Chondrocyte (in vitro differentiated cells): ENCODE results near the gene LARGE2. TPM values are rescaled to one million over a fixed set of nuclear protein-coding genes. Genes with fewer than 3 reads are reported as not detected.

Experiments
- DNase-seq: peaks from one replicate; pipeline ENCODE4 v3.0.0; 2021; ENCODE audit warnings: mixed read lengths, low spot score
- H3K27ac Mint-ChIP-seq: one replicate; pipeline ENCODE4 v1.8.0; 2021; ENCODE audit warnings: mild to moderate bottlenecking, moderate library complexity, mixed read lengths; ENCODE audit not compliant: unreplicated experiment
- H3K27me3 Mint-ChIP-seq: 2 replicates; pipeline ENCODE4 v1.8.0; 2021; ENCODE audit warnings: low read depth, mixed read lengths
- H3K36me3 Mint-ChIP-seq: 2 replicates; pipeline ENCODE4 v1.8.0; 2021; ENCODE audit warnings: low read depth, mixed read lengths
- H3K4me1 Mint-ChIP-seq: 2 replicates; pipeline ENCODE4 v1.8.0; 2021; ENCODE audit warnings: low read depth, mild to moderate bottlenecking, mixed read lengths
- H3K4me3 Mint-ChIP-seq: one replicate; pipeline ENCODE4 v1.8.0; 2021; ENCODE audit warnings: mild to moderate bottlenecking, moderate library complexity, mixed read lengths; ENCODE audit not compliant: unreplicated experiment
- H3K9me3 Mint-ChIP-seq: 2 replicates; pipeline ENCODE4 v1.8.0; 2021; ENCODE audit warnings: low read depth, mixed read lengths
- CTCF ChIP-seq: fragments of 200-600 bp; sonication (generic); IDR thresholded peaks from 2 replicates; pipeline ENCODE4 v1.5.0; 2021; ENCODE audit warnings: antibody characterized with exemption, mild to moderate bottlenecking, moderate library complexity
- total RNA-seq: library from RNA; stranded (reverse); gene quantifications from 3 replicates; pipeline ENCODE4 v1.2.1, GENCODE V29; 2021

Gene LARGE2
- total RNA-seq, 1 donor from 2014 or later, result not detected

- H3K4me1 Mint-ChIP-seq, result peaks cover 19% of the 10 kb centered on the region
- peaks cover 2% of the 10 kb centered on the region for H3K36me3 Mint-ChIP-seq
- H3K27me3 Mint-ChIP-seq, result peaks cover 9% of the 10 kb centered on the region
- H3K9me3 Mint-ChIP-seq, result no peaks in the 10 kb centered on the region
- H3K27ac Mint-ChIP-seq, result peak overlapping the region; percentile 96
- DNase-seq, result peak; percentile 94
- H3K4me3 Mint-ChIP-seq, result peak overlapping the region; percentile 89
- TF ChIP-seq CTCF, result no peak
Measured at GRCh38 chr11:45918331-45918941, 4.0 kb upstream of the LARGE2 start.

- H3K27me3 Mint-ChIP-seq, result peaks cover 13% of the 10 kb centered on the region
- no peaks in the 10 kb centered on the region for H3K36me3 Mint-ChIP-seq
- H3K9me3 Mint-ChIP-seq, result no peaks in the 10 kb centered on the region
- TF ChIP-seq CTCF, result no peak
- H3K4me3 Mint-ChIP-seq, result peak overlapping the region; percentile 89
- peak; percentile 49 for DNase-seq
- peak overlapping the region; percentile 96 for H3K27ac Mint-ChIP-seq
- peaks cover 19% of the 10 kb centered on the region for H3K4me1 Mint-ChIP-seq
Measured at GRCh38 chr11:45918962-45919675, 3.3 kb upstream of the LARGE2 start.

GRCh38 chr11:45919806-45920530 lies 2.5 kb upstream of the LARGE2 start:
- TF ChIP-seq CTCF, result no peak
- H3K4me3 Mint-ChIP-seq, result no peak overlapping the region
- no peak overlapping the region for H3K27ac Mint-ChIP-seq
- H3K9me3 Mint-ChIP-seq, result no peaks in the 10 kb centered on the region
- peaks cover 3% of the 10 kb centered on the region for H3K36me3 Mint-ChIP-seq
- peaks cover 19% of the 10 kb centered on the region for H3K4me1 Mint-ChIP-seq
- H3K27me3 Mint-ChIP-seq, result peaks cover 21% of the 10 kb centered on the region
- DNase-seq, result peak; percentile 39

- peaks cover 19% of the 10 kb centered on the region for H3K4me1 Mint-ChIP-seq
- H3K9me3 Mint-ChIP-seq, result no peaks in the 10 kb centered on the region
- no peak overlapping the region for H3K27ac Mint-ChIP-seq
- no peak overlapping the region for H3K4me3 Mint-ChIP-seq
- H3K36me3 Mint-ChIP-seq, result peaks cover 3% of the 10 kb centered on the region
- H3K27me3 Mint-ChIP-seq, result peaks cover 23% of the 10 kb centered on the region
- DNase-seq, result peak; percentile 40
- no peak for TF ChIP-seq CTCF
Measured at GRCh38 chr11:45920531-45921477, 1.7 kb upstream of the LARGE2 start.
